Erythroblast (primary cell): ENCODE results near the gene LPIN3.

Experiments used
- GATA1 ChIP-seq: IDR thresholded peaks from 2 replicates; pipeline ENCODE4 v1.6.1; 2011; ENCODE audit warnings: low read depth, mild to moderate bottlenecking, control low read depth, low read length, moderate library complexity
- POLR2A ChIP-seq: IDR thresholded peaks from 2 replicates; pipeline ENCODE4 v1.6.1; 2011; ENCODE audit warnings: mild to moderate bottlenecking, low read length

DNA sequence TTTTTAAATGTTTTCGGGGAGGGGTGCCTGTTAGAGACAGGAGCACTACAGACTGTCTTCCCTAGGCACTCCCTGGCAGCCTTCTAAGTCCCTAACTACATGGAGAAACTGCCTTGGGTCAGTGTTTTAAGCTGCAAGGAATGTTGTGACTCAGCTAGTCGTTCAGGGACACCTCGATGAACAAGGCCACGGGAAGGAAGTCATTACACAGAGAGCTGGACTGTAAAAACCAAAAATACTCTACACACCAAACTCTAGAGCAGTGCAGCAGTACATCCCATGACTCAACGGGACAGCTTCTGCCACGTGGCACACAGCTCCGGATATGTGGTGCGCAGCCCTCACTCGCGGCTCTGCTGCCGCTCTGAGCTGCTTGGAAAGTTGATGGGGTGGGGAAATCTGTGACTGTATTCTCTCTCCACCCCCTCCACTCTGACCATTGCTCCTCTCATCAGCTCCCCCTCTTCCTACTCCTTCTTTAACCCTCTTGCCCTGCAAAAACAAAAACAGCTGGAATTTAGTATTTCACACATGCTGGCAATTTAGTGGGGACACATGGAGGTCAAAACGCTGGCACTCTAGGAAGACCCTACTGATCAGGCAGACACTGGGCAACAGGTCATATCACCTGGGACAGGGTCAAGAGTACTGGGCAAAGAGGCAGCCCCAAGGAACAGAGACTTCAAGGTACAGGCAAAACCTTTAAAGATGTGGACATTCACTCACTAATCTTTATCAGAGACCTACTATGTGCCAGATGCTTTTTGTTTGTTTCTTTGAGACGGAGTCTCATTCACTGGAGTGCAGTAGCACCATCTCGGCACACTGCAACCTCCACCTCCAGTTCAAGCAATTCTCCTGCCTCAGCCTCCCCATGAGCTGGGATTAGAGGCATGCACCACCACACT is 10.9 kb upstream of the LPIN3 start:
- TF ChIP-seq POLR2A (no peak), GATA1 (no peak)
